ENCODE data around the gene CSF3.

CSF3 gene

DNA sequence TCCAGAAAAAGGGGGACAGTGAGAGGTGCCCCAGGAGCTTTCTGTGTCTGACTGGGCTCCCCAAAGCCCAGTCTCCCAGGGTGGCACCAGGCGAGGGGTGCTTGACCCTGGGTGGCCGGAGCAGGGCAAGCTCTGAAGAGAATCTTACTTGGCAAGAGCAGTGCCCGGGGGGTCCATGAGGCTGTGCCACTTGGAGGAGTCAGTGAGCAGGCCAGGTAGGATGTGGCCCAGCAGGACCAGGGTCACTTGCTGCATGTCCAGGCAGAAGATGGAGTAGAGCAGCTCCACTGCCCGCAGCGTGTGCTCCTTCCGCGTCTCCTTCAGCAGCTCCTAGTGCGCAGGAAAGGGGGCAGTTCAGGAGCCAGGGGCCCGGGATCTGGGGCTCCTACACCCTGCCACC is 7.3 kb downstream of the CSF3 start:
- H3K79me2 ChIP-seq (ENCODE audit: insufficient read depth, low read length) = no peaks in the 10 kb centered on the region
- no peak overlapping the region for H3K27ac ChIP-seq (ENCODE audit: low read depth, low read length, poor library complexity, severe bottlenecking)
- H4K20me1 ChIP-seq (ENCODE audit: insufficient read depth, low read length) = no peaks in the 10 kb centered on the region
- no peak for TF ChIP-seq CTCF (IDR thresholded peaks at IDR 0.05; ENCODE audit: low read length)
- no peak for TF ChIP-seq EZH2 (IDR thresholded peaks at IDR 0.05; ENCODE audit: borderline replicate concordance, low read length)
- H3K4me1 ChIP-seq (ENCODE audit: insufficient read depth, low read length, severe bottlenecking) = peaks cover 6% of the 10 kb centered on the region
- peaks cover 56% of the 10 kb centered on the region for H3K36me3 ChIP-seq (ENCODE audit: insufficient read depth, low read length)
- no peak overlapping the region for H3K4me3 ChIP-seq (ENCODE audit: low read depth, low read length, poor library complexity, severe bottlenecking)
- H3K9ac ChIP-seq (ENCODE audit: low read length) = no peak overlapping the region
- no peak overlapping the region for H3K4me2 ChIP-seq (ENCODE audit: low read length)
- no peaks in the 10 kb centered on the region for H3F3A ChIP-seq (ENCODE audit: insufficient read depth, low read length)
- H3K9me2 ChIP-seq (ENCODE audit: low read depth, low read length) = no peaks in the 10 kb centered on the region
- no peaks in the 10 kb centered on the region for H3K27me3 ChIP-seq (ENCODE audit: insufficient read depth, low read length)
- no peak overlapping the region for H2AFZ ChIP-seq (ENCODE audit: low read length)
- no peaks in the 10 kb centered on the region for H3K9me3 ChIP-seq (ENCODE audit: low read length)

DNA sequence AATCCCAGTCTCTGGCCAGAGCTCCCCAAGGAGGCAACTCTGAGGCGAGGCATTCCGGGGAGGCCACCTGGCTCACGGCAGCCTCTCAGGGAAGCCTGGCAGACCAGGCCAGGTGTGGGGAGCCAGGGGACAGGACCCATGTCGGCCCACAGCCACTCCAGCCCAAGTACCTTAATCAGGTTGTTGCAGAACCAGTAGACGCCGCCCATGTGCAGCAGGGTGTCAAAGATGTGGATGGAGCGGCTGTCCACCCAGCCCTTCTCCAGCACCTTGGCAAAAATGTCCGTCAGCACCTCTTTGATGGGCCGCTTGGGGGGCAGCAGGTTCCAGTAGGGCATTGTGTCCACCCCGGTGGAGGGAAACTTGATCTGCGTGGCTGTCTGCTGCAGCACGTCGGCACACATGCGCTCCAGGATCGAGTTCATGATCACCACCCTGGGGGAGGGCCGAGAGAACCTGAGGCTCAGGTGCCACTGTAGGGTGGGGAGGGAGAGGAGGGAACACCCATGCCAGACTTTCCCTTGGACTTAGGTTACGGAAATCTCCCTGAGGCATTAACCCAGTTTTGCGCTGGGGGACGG is 7.8 kb downstream of the CSF3 start:
- no peaks in the 10 kb centered on the region for H3F3A ChIP-seq (ENCODE audit: insufficient read depth, low read length)
- H4K20me1 ChIP-seq (ENCODE audit: insufficient read depth, low read length) = no peaks in the 10 kb centered on the region
- no peak overlapping the region for H3K4me3 ChIP-seq (ENCODE audit: low read depth, low read length, poor library complexity, severe bottlenecking)
- H3K27me3 ChIP-seq (ENCODE audit: insufficient read depth, low read length) = no peaks in the 10 kb centered on the region
- H3K36me3 ChIP-seq (ENCODE audit: insufficient read depth, low read length) = peaks cover 56% of the 10 kb centered on the region
- no peaks in the 10 kb centered on the region for H3K9me2 ChIP-seq (ENCODE audit: low read depth, low read length)
- no peaks in the 10 kb centered on the region for H3K79me2 ChIP-seq (ENCODE audit: insufficient read depth, low read length)
- no peak overlapping the region for H3K27ac ChIP-seq (ENCODE audit: low read depth, low read length, poor library complexity, severe bottlenecking)
- H3K4me2 ChIP-seq (ENCODE audit: low read length) = no peak overlapping the region
- H3K4me1 ChIP-seq (ENCODE audit: insufficient read depth, low read length, severe bottlenecking) = peaks cover 6% of the 10 kb centered on the region
- no peak overlapping the region for H3K9ac ChIP-seq (ENCODE audit: low read length)
- TF ChIP-seq EZH2 (IDR thresholded peaks at IDR 0.05; ENCODE audit: borderline replicate concordance, low read length) (no peak), CTCF (IDR thresholded peaks at IDR 0.05; ENCODE audit: low read length) (no peak)
- H2AFZ ChIP-seq (ENCODE audit: low read length) = no peak overlapping the region
- H3K9me3 ChIP-seq (ENCODE audit: low read length) = no peaks in the 10 kb centered on the region

DNA sequence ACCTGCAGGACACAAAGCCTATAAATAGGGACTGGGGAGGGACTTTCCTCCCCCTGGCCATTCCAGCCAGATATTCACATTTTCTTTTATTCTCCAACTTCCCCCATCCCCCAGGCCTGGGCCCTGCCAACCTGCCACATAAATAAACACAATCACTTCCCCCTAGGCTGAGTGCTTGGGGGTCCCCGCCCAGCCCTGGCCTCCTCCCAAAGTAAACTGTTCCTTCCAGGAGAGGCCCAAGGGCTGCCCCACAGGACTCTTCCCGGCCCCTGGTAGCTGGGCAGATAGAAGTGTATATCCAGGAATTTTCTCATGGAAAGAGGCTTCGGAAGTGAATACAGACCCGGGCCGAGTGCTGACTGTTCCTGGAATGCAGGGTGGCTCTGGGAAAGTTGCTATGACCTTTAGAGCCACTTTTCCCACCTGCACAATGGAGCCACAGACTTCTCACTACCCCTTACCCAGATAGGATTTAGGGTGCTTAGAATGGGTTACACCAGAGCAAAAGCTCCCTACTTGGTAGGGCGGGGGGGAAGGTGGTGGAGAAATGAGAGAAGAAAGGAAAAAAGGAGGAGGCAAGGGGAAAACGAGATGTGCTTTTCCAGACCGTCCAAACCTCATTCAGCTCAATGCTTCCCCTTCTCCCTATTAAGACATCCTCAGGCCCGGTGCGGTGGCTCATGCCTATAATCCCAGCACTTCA is 8.5 kb downstream of the CSF3 start:
- H3K36me3 ChIP-seq (ENCODE audit: insufficient read depth, low read length) = peaks cover 58% of the 10 kb centered on the region
- H3K27me3 ChIP-seq (ENCODE audit: insufficient read depth, low read length) = no peaks in the 10 kb centered on the region
- H3F3A ChIP-seq (ENCODE audit: insufficient read depth, low read length) = no peaks in the 10 kb centered on the region
- no peak overlapping the region for H3K4me2 ChIP-seq (ENCODE audit: low read length)
- no peak overlapping the region for H3K9ac ChIP-seq (ENCODE audit: low read length)
- peaks cover 6% of the 10 kb centered on the region for H3K4me1 ChIP-seq (ENCODE audit: insufficient read depth, low read length, severe bottlenecking)
- TF ChIP-seq CTCF (IDR thresholded peaks at IDR 0.05; ENCODE audit: low read length) = no peak
- no peak for TF ChIP-seq EZH2 (IDR thresholded peaks at IDR 0.05; ENCODE audit: borderline replicate concordance, low read length)
- H3K9me2 ChIP-seq (ENCODE audit: low read depth, low read length) = no peaks in the 10 kb centered on the region
- H3K79me2 ChIP-seq (ENCODE audit: insufficient read depth, low read length) = no peaks in the 10 kb centered on the region
- no peak overlapping the region for H3K27ac ChIP-seq (ENCODE audit: low read depth, low read length, poor library complexity, severe bottlenecking)
- no peak overlapping the region for H3K4me3 ChIP-seq (ENCODE audit: low read depth, low read length, poor library complexity, severe bottlenecking)
- H3K9me3 ChIP-seq (ENCODE audit: low read length) = no peaks in the 10 kb centered on the region
- no peak overlapping the region for H2AFZ ChIP-seq (ENCODE audit: low read length)
- H4K20me1 ChIP-seq (ENCODE audit: insufficient read depth, low read length) = no peaks in the 10 kb centered on the region

Measured in OCI-LY1 (cell line).